Stimulated activated CD4-positive, alpha-beta T cell treated with anti-CD3 and anti-CD28 coated beads, Interleukin-1b, Interleukin-23, amount 100 ng/mL, for 1 hour (primary cell): ENCODE measurements around the gene GFOD2.

Experiments used
- DNase-seq, 2 donors: peaks; one replicate each; pipeline ENCODE4 v3.0.0-alpha.2; 2020; ENCODE audit warnings: low read depth in 2 of 2

The GFOD2 gene

DNA sequence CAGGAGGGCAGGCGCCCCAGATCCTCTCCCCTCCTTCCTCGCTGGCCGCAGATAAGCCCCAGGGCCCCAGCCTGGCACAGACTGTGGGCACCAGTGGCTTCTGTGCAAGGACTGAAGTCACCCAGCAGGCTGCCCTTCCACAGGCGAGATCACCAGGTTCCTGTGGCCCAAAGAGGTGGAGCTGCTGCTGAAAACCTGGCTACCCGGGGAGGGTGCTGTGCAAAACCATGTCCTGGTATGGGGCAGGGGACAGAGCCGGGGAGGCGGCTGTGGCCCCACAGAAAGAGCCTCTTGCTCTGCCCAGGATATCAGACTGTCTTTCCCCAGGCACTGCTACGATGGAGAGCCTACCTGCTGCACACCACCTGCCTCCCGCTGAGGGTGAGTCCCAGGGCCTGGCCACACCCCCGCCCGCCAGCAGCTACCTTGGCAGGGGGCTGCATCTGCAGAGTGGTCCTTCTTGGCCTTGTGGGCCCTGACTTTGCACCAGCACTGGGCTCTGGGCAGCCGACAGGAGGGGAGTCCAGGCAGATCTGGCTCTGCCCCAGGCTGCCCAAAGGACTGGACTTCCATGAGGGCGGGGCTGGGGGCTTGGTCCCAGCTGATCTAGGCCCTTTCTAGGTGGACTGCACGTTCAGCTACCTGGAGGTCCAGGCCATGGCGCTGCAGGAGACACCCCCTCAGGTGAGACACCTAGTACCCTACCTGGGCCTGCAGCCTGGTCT is 73.6 kb downstream of the GFOD2 start:
- DNase-seq = no peak

DNA sequence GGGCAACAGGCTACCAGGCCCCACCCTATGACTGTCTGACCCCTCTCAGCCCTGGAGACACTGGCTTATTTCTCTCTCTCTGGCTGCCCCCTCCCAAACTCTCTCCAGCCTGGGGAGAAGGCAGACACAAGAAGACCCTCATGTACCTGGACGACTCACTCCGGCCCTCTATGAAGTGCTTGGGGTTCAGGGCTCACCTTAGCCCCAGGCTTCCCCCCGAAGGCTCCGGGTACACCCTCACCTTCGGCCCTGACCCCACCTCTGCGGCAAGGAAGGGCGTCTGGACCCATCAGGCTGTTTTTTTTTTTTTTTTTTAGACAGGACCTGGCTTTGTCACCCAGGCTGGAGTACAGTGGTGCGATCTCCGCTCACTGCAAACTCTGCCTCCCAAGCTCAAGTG is 75.1 kb downstream of the GFOD2 start:
- no peak for DNase-seq

DNA sequence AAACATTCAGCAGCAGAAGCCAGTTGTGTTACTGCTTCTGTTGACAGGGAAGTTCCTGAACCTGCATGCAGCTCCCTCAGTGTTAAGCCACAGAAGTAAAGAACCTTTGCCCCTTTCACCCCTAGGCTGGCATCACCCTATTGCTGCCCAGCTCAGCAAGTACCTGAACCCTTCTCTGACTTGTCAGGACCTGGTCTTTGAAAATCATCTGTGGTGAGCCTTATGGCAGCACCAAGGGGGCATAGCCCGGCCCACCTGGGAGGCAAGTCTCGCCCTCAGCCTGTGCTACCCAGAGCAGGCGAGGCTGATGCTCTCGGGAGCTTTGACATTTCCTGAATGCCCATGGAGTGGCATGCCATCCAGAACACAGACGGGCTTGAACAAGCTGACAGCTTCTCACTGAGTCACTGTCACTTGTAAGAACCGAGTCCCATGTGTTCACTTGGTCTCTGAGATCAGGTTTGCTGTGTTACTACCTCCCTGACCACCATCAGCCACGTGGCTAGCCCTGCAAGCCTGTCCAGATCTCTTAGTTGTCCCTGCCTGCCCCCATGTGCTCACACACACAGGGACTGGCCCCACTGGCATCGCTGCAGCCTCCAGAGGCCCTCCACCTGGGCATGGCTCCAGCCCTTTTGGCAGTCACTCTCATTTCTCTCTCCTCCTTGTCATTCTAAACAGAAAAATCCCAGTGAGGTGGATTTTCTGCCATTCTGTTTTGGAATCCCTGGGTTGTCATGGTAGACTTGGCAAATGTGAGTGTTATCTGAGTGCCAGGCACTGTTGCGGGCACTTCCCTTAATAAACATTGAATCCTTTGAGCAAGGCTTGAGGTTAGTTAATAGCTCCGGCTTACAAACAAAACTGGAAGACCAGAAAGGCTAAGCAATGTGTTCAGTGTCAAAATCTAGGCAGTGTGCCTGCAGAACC is 77.1 kb downstream of the GFOD2 start:
- no peak for DNase-seq

DNA sequence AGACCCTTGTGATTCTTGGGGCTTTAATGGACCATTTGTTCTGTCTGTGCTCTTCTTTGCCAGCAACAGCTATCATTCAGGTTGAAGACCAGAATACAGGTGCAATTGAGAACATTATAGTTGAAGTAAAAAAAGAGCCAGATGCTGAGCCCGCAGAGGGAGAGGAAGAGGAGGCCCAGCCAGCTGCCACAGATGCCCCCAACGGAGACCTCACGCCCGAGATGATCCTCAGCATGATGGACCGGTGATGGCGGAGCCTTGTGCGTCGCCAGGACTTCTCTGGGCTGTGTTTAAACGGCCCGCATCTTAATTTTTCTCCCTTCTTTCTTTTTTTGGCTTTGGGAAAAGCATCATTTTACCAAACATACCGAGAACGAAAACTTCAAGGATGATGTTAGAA is 81.5 kb downstream of the GFOD2 start:
- DNase-seq = no peak

DNA sequence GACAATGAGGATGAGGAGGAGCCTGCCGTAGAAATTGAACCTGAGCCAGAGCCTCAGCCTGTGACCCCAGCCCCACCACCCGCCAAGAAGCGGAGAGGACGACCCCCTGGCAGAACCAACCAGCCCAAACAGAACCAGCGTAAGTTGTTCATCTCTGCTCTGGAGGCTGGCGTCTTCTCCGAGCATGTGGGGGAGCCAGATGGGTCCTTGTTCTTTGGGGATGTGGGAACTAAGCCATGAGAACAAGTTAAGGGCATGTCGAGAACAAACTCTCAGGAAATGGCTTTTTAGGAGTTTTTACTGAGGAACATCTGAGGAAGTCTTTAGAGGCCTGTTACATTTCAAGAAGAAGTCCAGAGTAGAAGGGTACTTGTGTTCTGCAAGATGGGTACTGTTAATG is 82.4 kb downstream of the GFOD2 start:
- DNase-seq = no peak

DNA sequence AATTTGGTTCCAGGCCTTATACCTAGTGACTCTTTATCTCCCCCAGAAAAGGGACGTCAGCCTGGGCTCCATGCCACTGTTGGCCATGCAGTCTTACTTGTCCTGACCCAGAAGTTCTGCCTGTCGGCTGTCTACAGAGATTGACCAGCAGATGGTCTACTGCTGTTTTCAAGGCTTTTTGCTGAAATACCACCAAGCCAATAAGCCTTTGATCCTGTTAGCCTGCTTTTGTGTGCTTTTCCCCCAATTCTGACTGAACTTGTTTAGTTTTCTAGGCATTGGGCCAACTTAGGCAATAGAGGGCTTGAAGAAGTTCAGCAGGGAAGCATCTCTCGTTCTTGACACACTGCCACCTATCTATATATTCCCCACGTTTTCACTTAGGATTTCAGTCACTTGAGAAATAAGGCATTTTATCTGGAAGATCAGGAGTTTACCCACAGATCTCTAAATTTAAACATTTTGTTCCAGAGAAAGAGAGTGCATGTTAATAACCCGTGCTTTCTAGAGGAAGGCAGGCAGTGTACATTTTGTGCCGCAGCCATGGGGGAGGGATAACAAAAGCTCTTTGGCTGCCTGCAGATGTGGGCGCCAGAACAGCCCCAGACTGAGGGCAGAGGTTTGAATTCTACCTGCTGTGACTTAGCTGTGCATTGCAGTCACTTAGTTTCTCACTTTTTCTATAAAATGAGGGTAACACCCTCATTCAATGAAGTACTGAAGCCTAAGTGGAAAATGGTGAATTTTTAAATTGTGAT is 86.5 kb downstream of the GFOD2 start:
- no peak for DNase-seq

DNA sequence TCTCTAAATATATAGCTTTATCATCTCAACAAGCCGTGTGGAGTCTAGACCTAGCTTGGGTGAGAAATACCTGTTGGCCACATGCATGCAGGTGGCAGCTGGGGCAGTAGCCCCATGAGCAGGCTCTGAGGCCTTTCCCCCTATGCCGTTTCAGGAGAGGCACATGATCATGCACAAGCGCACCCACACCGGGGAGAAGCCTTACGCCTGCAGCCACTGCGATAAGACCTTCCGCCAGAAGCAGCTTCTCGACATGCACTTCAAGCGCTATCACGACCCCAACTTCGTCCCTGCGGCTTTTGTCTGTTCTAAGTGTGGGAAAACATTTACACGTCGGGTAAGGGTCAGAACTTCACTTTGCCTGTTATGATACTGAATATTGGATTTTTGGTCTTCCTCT is 90.9 kb downstream of the GFOD2 start:
- DNase-seq = no peak
